HepG2 (cell line): ENCODE results near the gene ZFHX3. TPM values are rescaled to one million over a fixed set of nuclear protein-coding genes. Genes with fewer than 3 reads are reported as not detected.

Source experiments
- FOSL1 ChIP-seq: sonication (generic); formaldehyde crosslinking; IDR thresholded peaks from 2 replicates; pipeline ENCODE4 v1.9.0; 2021; ENCODE audit warnings: missing genetic modification reagents, borderline replicate concordance
- KLF15 ChIP-seq: sonication (generic); formaldehyde crosslinking; IDR thresholded peaks from 2 replicates; pipeline ENCODE4 v1.8.1; 2023; ENCODE audit warnings: borderline replicate concordance, mild to moderate bottlenecking, inconsistent platforms, missing genetic modification reagents, mixed read lengths
- NFYC ChIP-seq: IDR thresholded peaks from 2 replicates; pipeline ENCODE4 v1.6.1; 2016; ENCODE audit warnings: missing genetic modification reagents, missing compliant biosample characterization
- SAFB2 ChIP-seq: sonication (generic); formaldehyde crosslinking; IDR thresholded peaks from 2 replicates; pipeline ENCODE4 v1.5.1; 2020; ENCODE audit warnings: missing genetic modification reagents, low read depth, mild to moderate bottlenecking, borderline replicate concordance
- SOX13 ChIP-seq, 3 experiments: fragments of 450-650 bp in 1 of 3; sonication (generic) in 1 of 3; formaldehyde crosslinking in 1 of 3; IDR thresholded peaks in 2 of 3; conservative IDR thresholded peaks in 1 of 3; 2 replicates each; pipeline versions ENCODE4 v1.5.0 to v1.6.1; 2016 to 2020; ENCODE audit warnings: antibody characterized with exemption in 1 of 3, mild to moderate bottlenecking in 1 of 3, missing compliant biosample characterization in 1 of 3, missing genetic modification reagents in 1 of 3, moderate library complexity in 1 of 3
- SOX5 ChIP-seq: IDR thresholded peaks from 2 replicates; pipeline ENCODE4 v1.6.1; 2016; ENCODE audit warnings: borderline replicate concordance
- SP1 ChIP-seq, 2 experiments: fragments of 450-650 bp in 1 of 2; sonication (generic) in 1 of 2; formaldehyde crosslinking in 1 of 2; IDR thresholded peaks; 2 replicates each; pipeline versions ENCODE4 v1.4.0 to v1.6.1; 2016 to 2020; ENCODE audit warnings: missing genetic modification reagents in 1 of 2
- TEAD2 ChIP-seq: sonication (generic); formaldehyde crosslinking; IDR thresholded peaks from 2 replicates; pipeline ENCODE4 v1.9.0; 2021; ENCODE audit warnings: missing genetic modification reagents
- ZFP90 ChIP-seq: sonication (generic); formaldehyde crosslinking; IDR thresholded peaks from 2 replicates; pipeline ENCODE4 v1.8.0; 2022; ENCODE audit warnings: missing genetic modification reagents, mild to moderate bottlenecking, inconsistent platforms, borderline replicate concordance
- ZNF343 ChIP-seq: sonication (generic); formaldehyde crosslinking; IDR thresholded peaks from 2 replicates; pipeline ENCODE4 v1.4.0; 2020; ENCODE audit warnings: mild to moderate bottlenecking, missing genetic modification reagents
- ZNF776 ChIP-seq: sonication (generic); formaldehyde crosslinking; IDR thresholded peaks from 2 replicates; pipeline ENCODE4 v1.4.0; 2020; ENCODE audit warnings: mild to moderate bottlenecking, missing genetic modification reagents
- polyA plus RNA-seq, 8 experiments: library from polyadenylated mRNA; depleted of rRNA in 3 of 8; stranded (reverse) in 7 of 8; unstranded in 1 of 8; fragments of >200 nt; fragmentation: Illumina TruSeq in 4 of 8; extraction: Trizol in 4 of 8; gene quantifications; 2 replicates each; pipeline versions ENCODE4 v1.2.1 to v1.2.3, GENCODE V29; 2011 to 2016; ENCODE audit warnings: low read depth in 4 of 8, missing spikeins in 1 of 8, mixed read lengths in 1 of 8; ENCODE audit not compliant: insufficient read depth in 1 of 8
- total RNA-seq, 5 experiments: library from RNA; depleted of rRNA; stranded (reverse); fragments of >200 nt; fragmentation: Illumina TruSeq; extraction: Trizol; gene quantifications; 2 replicates each; pipeline ENCODE4 v1.2.3, GENCODE V29; 2016; ENCODE audit warnings: low read depth in 1 of 5
- TF ChIP-seq, protein P1 (sequence below): sonication (generic); formaldehyde crosslinking; IDR thresholded peaks from 2 replicates; pipeline ENCODE4 v1.4.0; 2020; ENCODE audit warnings: mild to moderate bottlenecking, missing genetic modification reagents
- TF ChIP-seq, protein P2 (sequence below): sonication (generic); formaldehyde crosslinking; IDR thresholded peaks from 2 replicates; pipeline ENCODE4 v1.5.0; 2020; ENCODE audit warnings: missing genetic modification reagents, mild to moderate bottlenecking, borderline replicate concordance
- TF ChIP-seq, protein P3 (sequence below): IDR thresholded peaks from 2 replicates; pipeline ENCODE4 v1.6.1; 2012; ENCODE audit warnings: inconsistent platforms
- TF ChIP-seq, protein P4 (sequence below): sonication (generic); formaldehyde crosslinking; IDR thresholded peaks from 2 replicates; pipeline ENCODE4 v1.4.0; 2020; ENCODE audit warnings: mild to moderate bottlenecking, missing genetic modification reagents
- TF ChIP-seq, protein P5 (sequence below): IDR thresholded peaks from 2 replicates; pipeline ENCODE4 v1.6.1; 2016; ENCODE audit warnings: missing compliant biosample characterization, missing genetic modification reagents, borderline replicate concordance
- TF ChIP-seq, protein P6 (sequence below), 2 experiments: fragments of 450-650 bp in 1 of 2; sonication (generic) in 1 of 2; formaldehyde crosslinking; IDR thresholded peaks; 2 replicates each; pipeline versions ENCODE4 v1.5.0 to v1.8.0; 2020 to 2022; ENCODE audit warnings: mild to moderate bottlenecking in 1 of 2, missing genetic modification reagents in 1 of 2

The ZFHX3 gene
- total and polyA plus RNA-seq, 2 of the 13 experiments (the other 11 are each of a cell fraction or from before 2014, with no cell fraction given), result 5.0 to 6.0 TPM

DNA sequence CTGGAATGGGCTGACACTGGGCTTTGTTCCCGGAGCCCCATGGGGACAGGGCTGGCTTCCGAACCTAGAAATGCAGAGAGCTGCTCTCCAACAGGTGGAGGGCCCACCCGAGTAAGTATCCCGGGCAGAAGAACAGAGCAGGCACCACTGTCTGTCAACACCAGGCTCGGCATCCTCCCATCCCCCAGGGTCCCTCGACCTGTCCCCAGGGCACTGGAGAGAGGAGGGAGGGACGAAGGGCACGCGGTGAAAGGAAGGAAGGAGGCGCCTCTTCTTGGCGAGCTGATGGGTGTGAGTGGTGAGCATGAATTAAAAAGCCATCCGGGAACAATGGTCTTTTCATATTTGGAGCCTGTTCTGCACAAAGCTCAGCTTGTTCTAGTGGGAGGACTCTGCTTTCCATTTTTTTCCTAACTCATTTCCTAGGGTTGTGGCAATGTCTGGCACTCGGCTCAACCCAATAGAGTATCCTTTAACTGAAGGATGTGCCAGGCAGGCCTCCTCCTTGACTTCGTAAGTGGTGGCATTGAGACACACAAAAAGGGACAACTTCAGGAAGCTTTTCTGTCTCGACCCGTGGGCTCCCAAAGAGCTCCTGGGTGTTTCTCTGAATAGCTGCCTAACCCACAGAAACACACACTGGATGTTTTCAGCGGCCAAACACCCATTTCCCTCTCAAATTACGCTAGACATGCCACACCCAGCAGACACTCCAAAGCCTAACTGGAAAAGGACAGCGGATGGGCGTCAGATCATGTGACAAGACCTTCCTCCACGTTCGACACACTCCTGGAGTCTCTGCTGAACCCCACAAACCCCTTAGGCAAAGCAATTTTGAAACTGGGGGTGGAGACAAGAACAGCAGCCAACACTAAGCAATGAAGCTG lies 47.7 kb downstream of the ZFHX3 start (continued):
- TF ChIP-seq, protein P1, sequence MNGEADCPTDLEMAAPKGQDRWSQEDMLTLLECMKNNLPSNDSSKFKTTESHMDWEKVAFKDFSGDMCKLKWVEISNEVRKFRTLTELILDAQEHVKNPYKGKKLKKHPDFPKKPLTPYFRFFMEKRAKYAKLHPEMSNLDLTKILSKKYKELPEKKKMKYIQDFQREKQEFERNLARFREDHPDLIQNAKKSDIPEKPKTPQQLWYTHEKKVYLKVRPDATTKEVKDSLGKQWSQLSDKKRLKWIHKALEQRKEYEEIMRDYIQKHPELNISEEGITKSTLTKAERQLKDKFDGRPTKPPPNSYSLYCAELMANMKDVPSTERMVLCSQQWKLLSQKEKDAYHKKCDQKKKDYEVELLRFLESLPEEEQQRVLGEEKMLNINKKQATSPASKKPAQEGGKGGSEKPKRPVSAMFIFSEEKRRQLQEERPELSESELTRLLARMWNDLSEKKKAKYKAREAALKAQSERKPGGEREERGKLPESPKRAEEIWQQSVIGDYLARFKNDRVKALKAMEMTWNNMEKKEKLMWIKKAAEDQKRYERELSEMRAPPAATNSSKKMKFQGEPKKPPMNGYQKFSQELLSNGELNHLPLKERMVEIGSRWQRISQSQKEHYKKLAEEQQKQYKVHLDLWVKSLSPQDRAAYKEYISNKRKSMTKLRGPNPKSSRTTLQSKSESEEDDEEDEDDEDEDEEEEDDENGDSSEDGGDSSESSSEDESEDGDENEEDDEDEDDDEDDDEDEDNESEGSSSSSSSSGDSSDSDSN, result peak; percentile 43; the same call in 1 of the 2 replicates
- TF ChIP-seq FOSL1 (CRISPR knock-in tag), result no peak
- peak; percentile 82; the same call in 1 of the 2 replicates for TF ChIP-seq SAFB2
- TF ChIP-seq SOX5 (CRISPR knock-in tag), result peak; percentile 82; the same call in 1 of the 2 replicates
- TF ChIP-seq TEAD2, result no peak
- TF ChIP-seq, protein P2, sequence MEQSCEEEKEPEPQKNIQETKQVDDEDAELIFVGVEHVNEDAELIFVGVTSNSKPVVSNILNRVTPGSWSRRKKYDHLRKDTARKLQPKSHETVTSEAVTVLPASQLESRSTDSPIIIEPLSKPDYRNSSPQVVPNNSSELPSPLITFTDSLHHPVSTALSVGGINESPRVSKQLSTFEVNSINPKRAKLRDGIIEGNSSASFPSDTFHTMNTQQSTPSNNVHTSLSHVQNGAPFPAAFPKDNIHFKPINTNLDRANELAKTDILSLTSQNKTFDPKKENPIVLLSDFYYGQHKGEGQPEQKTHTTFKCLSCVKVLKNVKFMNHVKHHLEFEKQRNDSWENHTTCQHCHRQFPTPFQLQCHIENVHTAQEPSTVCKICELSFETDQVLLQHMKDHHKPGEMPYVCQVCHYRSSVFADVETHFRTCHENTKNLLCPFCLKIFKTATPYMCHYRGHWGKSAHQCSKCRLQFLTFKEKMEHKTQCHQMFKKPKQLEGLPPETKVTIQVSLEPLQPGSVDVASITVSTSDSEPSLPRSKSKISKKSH (CRISPR knock-in tag), result no peak
- TF ChIP-seq KLF15 (CRISPR knock-in tag), result no peak
- TF ChIP-seq, protein P3, sequence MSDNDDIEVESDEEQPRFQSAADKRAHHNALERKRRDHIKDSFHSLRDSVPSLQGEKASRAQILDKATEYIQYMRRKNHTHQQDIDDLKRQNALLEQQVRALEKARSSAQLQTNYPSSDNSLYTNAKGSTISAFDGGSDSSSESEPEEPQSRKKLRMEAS, result peak; percentile 91
- no peak for TF ChIP-seq SP1 (IDR thresholded peaks at IDR 0.05)
- TF ChIP-seq SP1 (CRISPR knock-in tag; IDR thresholded peaks at IDR 0.05), result no peak; the same call in 1 of the 2 replicates
- TF ChIP-seq SOX13 (IDR thresholded peaks at IDR 0.05), result no peak
- peak in 1 of 2 experiments; percentile 85; a peak in 2 of 4 replicates for TF ChIP-seq SOX13 (CRISPR knock-in tag; conservative IDR thresholded peaks at IDR 0.05 in 1 of 2, IDR thresholded peaks at IDR 0.05 in 1 of 2)
- no peak for TF ChIP-seq ZNF776 (CRISPR knock-in tag)
- TF ChIP-seq ZFP90 (CRISPR knock-in tag), result no peak; the same call in 1 of the 2 replicates
- TF ChIP-seq ZNF343, result no peak; the same call in 1 of the 2 replicates
- TF ChIP-seq, protein P4, sequence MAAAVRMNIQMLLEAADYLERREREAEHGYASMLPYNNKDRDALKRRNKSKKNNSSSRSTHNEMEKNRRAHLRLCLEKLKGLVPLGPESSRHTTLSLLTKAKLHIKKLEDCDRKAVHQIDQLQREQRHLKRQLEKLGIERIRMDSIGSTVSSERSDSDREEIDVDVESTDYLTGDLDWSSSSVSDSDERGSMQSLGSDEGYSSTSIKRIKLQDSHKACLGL (CRISPR knock-in tag), result no peak
- TF ChIP-seq, protein P5, sequence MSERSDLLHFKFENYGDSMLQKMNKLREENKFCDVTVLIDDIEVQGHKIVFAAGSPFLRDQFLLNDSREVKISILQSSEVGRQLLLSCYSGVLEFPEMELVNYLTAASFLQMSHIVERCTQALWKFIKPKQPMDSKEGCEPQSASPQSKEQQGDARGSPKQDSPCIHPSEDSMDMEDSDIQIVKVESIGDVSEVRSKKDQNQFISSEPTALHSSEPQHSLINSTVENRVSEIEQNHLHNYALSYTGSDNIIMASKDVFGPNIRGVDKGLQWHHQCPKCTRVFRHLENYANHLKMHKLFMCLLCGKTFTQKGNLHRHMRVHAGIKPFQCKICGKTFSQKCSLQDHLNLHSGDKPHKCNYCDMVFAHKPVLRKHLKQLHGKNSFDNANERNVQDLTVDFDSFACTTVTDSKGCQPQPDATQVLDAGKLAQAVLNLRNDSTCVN, result 0 out of 2 replicates have a peak, but pooled peaks have one; percentile 44
- TF ChIP-seq NFYC (CRISPR knock-in tag), result no peak; the same call in 1 of the 2 replicates
- TF ChIP-seq, protein P6, sequence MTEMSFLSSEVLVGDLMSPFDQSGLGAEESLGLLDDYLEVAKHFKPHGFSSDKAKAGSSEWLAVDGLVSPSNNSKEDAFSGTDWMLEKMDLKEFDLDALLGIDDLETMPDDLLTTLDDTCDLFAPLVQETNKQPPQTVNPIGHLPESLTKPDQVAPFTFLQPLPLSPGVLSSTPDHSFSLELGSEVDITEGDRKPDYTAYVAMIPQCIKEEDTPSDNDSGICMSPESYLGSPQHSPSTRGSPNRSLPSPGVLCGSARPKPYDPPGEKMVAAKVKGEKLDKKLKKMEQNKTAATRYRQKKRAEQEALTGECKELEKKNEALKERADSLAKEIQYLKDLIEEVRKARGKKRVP (CRISPR knock-in tag; IDR thresholded peaks at IDR 0.05), result no peak
